GM23338 (cell line): ENCODE measurements around the gene S1PR2. TPM values are rescaled to one million over a fixed set of nuclear protein-coding genes. Genes with fewer than 3 reads are reported as not detected.

ENCODE experiments used
- ATAC-seq: fragments of 200-7000 bp; cut with Tn5 transposase; 3 replicates; pipeline ENCODE4 v1.9.1; 2020
- DNase-seq: peaks from one replicate; pipeline ENCODE4 v3.0.0-alpha.2; 2015; ENCODE audit warnings: low spot score
- H2AFZ ChIP-seq: fragments of 200-600 bp; sonication (generic); 2 replicates; pipeline ENCODE4 v1.8.0; 2016; ENCODE audit warnings: antibody characterized with exemption, mild to moderate bottlenecking, moderate library complexity
- H3F3A ChIP-seq: fragments of 200-600 bp; sonication (generic); replicated peaks from 2 replicates; pipeline ENCODE4 v1.8.0; 2017; ENCODE audit warnings: antibody characterized with exemption, mixed run types, low read depth
- H3K27ac ChIP-seq: fragments of 200-600 bp; sonication (generic); 2 replicates; pipeline ENCODE4 v1.6.1; 2016; ENCODE audit warnings: low read depth
- H3K27me3 ChIP-seq: fragments of 200-600 bp; sonication (generic); 2 replicates; pipeline ENCODE4 v1.8.0; 2016; ENCODE audit warnings: mild to moderate bottlenecking, mixed run types, moderate library complexity; ENCODE audit not compliant: insufficient read depth
- H3K36me3 ChIP-seq: fragments of 200-600 bp; sonication (generic); 2 replicates; pipeline ENCODE4 v1.8.0; 2016; ENCODE audit warnings: mild to moderate bottlenecking; ENCODE audit not compliant: insufficient read depth
- H3K4me1 ChIP-seq: fragments of 200-600 bp; sonication (generic); 2 replicates; pipeline ENCODE4 v1.8.0; 2016; ENCODE audit warnings: mild to moderate bottlenecking, moderate library complexity; ENCODE audit not compliant: insufficient read depth
- H3K4me2 ChIP-seq: fragments of 200-600 bp; sonication (generic); 2 replicates; pipeline ENCODE4 v1.7.1; 2017; ENCODE audit warnings: mixed run types
- H3K4me3 ChIP-seq: fragments of 200-600 bp; sonication (generic); 2 replicates; pipeline ENCODE4 v1.6.1; 2016; ENCODE audit warnings: mixed run types
- H3K79me2 ChIP-seq: fragments of 200-600 bp; sonication (generic); replicated peaks from 2 replicates; pipeline ENCODE4 v1.8.0; 2017; ENCODE audit warnings: mild to moderate bottlenecking; ENCODE audit not compliant: insufficient read depth
- H3K9me2 ChIP-seq: fragments of 200-600 bp; sonication (generic); 2 replicates; pipeline ENCODE4 v1.8.0; 2017; ENCODE audit not compliant: insufficient read depth
- H4K20me1 ChIP-seq: fragments of 200-600 bp; sonication (generic); replicated peaks from 2 replicates; pipeline ENCODE4 v1.8.0; 2017; ENCODE audit warnings: mild to moderate bottlenecking; ENCODE audit not compliant: insufficient read depth
- H3K27ac Mint-ChIP-seq: 2 replicates; pipeline ENCODE4 v1.8.0; 2020; ENCODE audit warnings: inconsistent platforms, mild to moderate bottlenecking, moderate library complexity, mixed read lengths
- H3K27me3 Mint-ChIP-seq: 3 replicates; pipeline ENCODE4 v1.8.0; 2022; ENCODE audit warnings: low read depth, mild to moderate bottlenecking, moderate library complexity, mixed read lengths, inconsistent platforms; ENCODE audit not compliant: insufficient read depth, poor library complexity
- H3K36me3 Mint-ChIP-seq: 3 replicates; pipeline ENCODE4 v1.8.0; 2021; ENCODE audit warnings: low read depth, mild to moderate bottlenecking, inconsistent platforms, moderate library complexity, mixed read lengths
- H3K4me1 Mint-ChIP-seq: 3 replicates; pipeline ENCODE4 v1.8.0; 2020; ENCODE audit warnings: mild to moderate bottlenecking, inconsistent platforms, mixed read lengths
- H3K4me3 Mint-ChIP-seq: 3 replicates; pipeline ENCODE4 v1.8.0; 2021; ENCODE audit warnings: moderate library complexity, mild to moderate bottlenecking, inconsistent platforms, mixed read lengths
- H3K9me3 Mint-ChIP-seq: 3 replicates; pipeline ENCODE4 v1.8.0; 2020; ENCODE audit warnings: moderate library complexity, mild to moderate bottlenecking, inconsistent platforms, mixed read lengths
- CREB1 ChIP-seq: fragments of 250-450 bp; sonication (Bioruptor Pico); IDR thresholded peaks from 2 replicates; pipeline ENCODE4 v1.5.0; 2020; ENCODE audit warnings: low read depth, mild to moderate bottlenecking, moderate library complexity
- EZH2 ChIP-seq: fragments of 200-600 bp; sonication (generic); IDR thresholded peaks from one replicate; pipeline ENCODE4 v1.8.0; 2017; ENCODE audit warnings: antibody characterized with exemption, mild to moderate bottlenecking, low read depth; ENCODE audit not compliant: unreplicated experiment
- EZH2phosphoT487 ChIP-seq: fragments of 200-600 bp; sonication (generic); IDR thresholded peaks from one replicate; pipeline ENCODE4 v1.8.1; 2018; ENCODE audit warnings: antibody characterized with exemption; ENCODE audit not compliant: unreplicated experiment
- NANOG ChIP-seq: IDR thresholded peaks from 2 replicates; pipeline ENCODE4 v1.6.1; 2016; ENCODE audit warnings: antibody characterized with exemption, borderline replicate concordance
- POLR2AphosphoS5 ChIP-seq: IDR thresholded peaks from 2 replicates; pipeline ENCODE4 v1.6.1; 2016; ENCODE audit warnings: antibody characterized with exemption, low read depth
- STAT1 ChIP-seq: IDR thresholded peaks from one replicate; pipeline ENCODE4 v1.6.1; 2016; ENCODE audit warnings: antibody characterized with exemption; ENCODE audit not compliant: unreplicated experiment
- ZNF114 ChIP-seq: fragments of 250-450 bp; sonication (Bioruptor Pico); IDR thresholded peaks from 2 replicates; pipeline ENCODE4 v1.5.0; 2020; ENCODE audit warnings: mild to moderate bottlenecking, moderate library complexity
- ZNF331 ChIP-seq: fragments of 250-450 bp; sonication (Bioruptor Pico); IDR thresholded peaks from 2 replicates; pipeline ENCODE4 v1.5.0; 2020; ENCODE audit warnings: low read depth, mild to moderate bottlenecking, moderate library complexity
- ZNF462 ChIP-seq: fragments of 250-450 bp; sonication (Bioruptor Pico); IDR thresholded peaks from 2 replicates; pipeline ENCODE4 v1.5.0; 2020; ENCODE audit warnings: mild to moderate bottlenecking, moderate library complexity
- polyA plus RNA-seq: library from polyadenylated mRNA; unstranded; fragments of >200 nt; fragmentation: Nextera tagmentation; extraction: Ambion mirVana; gene quantifications from 2 replicates; pipeline ENCODE4 v1.2.1, GENCODE V29; 2016
- total RNA-seq: library from RNA; depleted of rRNA; stranded (reverse); fragments of >200 nt; shearing (Covaris generic); gene quantifications from 2 replicates; pipeline ENCODE4 v1.2.3, GENCODE V29; 2014

Gene S1PR2
- total and polyA plus RNA-seq, 2 experiments from 2014 or later, result 9.2 to 13.9 TPM

- Histone ChIP-seq H3K9me2 (no peaks in the 10 kb centered on the region), H3K4me1 (peaks cover 3% of the 10 kb centered on the region), H3K36me3 (no peaks in the 10 kb centered on the region), H3K27me3 (no peaks in the 10 kb centered on the region), H3K4me2 (no peak overlapping the region), H3F3A (peaks cover 5% of the 10 kb centered on the region; the same call in 1 of the 2 replicates), H3K79me2 (peaks cover 8% of the 10 kb centered on the region; the same call in 1 of the 2 replicates), H3K27ac (no peak overlapping the region; the same call in 1 of the 2 replicates), H4K20me1 (no peaks in the 10 kb centered on the region; the same call in 1 of the 2 replicates), H3K4me3 (no peak overlapping the region), H2AFZ (no peak overlapping the region)
- no peak for TF ChIP-seq EZH2phosphoT487
- no peak for TF ChIP-seq POLR2AphosphoS5
- no peak for TF ChIP-seq CREB1 (CRISPR knock-in tag)
- no peak for TF ChIP-seq ZNF462 (CRISPR knock-in tag)
- TF ChIP-seq ZNF331 (CRISPR knock-in tag), result no peak
- TF ChIP-seq STAT1, result no peak
- H3K36me3 Mint-ChIP-seq, result peaks cover 8% of the 10 kb centered on the region
- no peak overlapping the region for H3K4me3 Mint-ChIP-seq
- peaks cover 15% of the 10 kb centered on the region for H3K27me3 Mint-ChIP-seq
- peaks cover 21% of the 10 kb centered on the region for H3K4me1 Mint-ChIP-seq
- H3K9me3 Mint-ChIP-seq, result no peaks in the 10 kb centered on the region; the same call in 2 of the 3 replicates
- DNase-seq, result no peak
- ATAC-seq, result no peak
- no peak overlapping the region for H3K27ac Mint-ChIP-seq
Observed at GRCh38 chr19:10226021-10226375, 5.1 kb downstream of the S1PR2 start.

GRCh38 chr19:10224337-10224736, 6.8 kb downstream of the S1PR2 start:
- DNase-seq (no peak), ATAC-seq (no peak)
- no peaks in the 10 kb centered on the region for H3K4me1 ChIP-seq
- TF ChIP-seq ZNF331 (CRISPR knock-in tag), result no peak
- TF ChIP-seq ZNF114, result no peak
- TF ChIP-seq EZH2, result no peak
- TF ChIP-seq NANOG, result no peak
- TF ChIP-seq EZH2phosphoT487, result no peak

More at GRCh38 chr19:10224337-10224736, 6.8 kb downstream of the S1PR2 start:
- H3K36me3 ChIP-seq, result no peaks in the 10 kb centered on the region
- no peaks in the 10 kb centered on the region for H3F3A ChIP-seq
- H3K27me3 ChIP-seq, result no peaks in the 10 kb centered on the region
- H3K9me2 ChIP-seq, result no peaks in the 10 kb centered on the region; the same call in 1 of the 2 replicates
- Mint-ChIP-seq H3K36me3 (peaks cover 8% of the 10 kb centered on the region), H3K9me3 (no peaks in the 10 kb centered on the region; the same call in 2 of the 3 replicates), H3K27ac (no peak overlapping the region), H3K4me1 (peaks cover 20% of the 10 kb centered on the region), H3K27me3 (peaks cover 11% of the 10 kb centered on the region), H3K4me3 (no peak overlapping the region)
- no peaks in the 10 kb centered on the region; the same call in 1 of the 2 replicates for H4K20me1 ChIP-seq
- no peak overlapping the region for H3K4me3 ChIP-seq
- H3K27ac ChIP-seq, result no peak overlapping the region
- no peak overlapping the region for H2AFZ ChIP-seq
- H3K79me2 ChIP-seq, result peaks cover 4% of the 10 kb centered on the region; the same call in 1 of the 2 replicates
- H3K4me2 ChIP-seq, result no peak overlapping the region
